Stimulated activated CD4-positive, alpha-beta T cell treated with anti-CD3 and anti-CD28 coated beads, Interleukin-1b, Interleukin-23, amount 100 ng/mL, for 4 hours (primary cell): ENCODE measurements around the gene UBR3.
"Not testable (repeated sequence)": the region's sequence is repeated elsewhere in the genome, so short reads cannot be mapped to it uniquely, and the experiment has no call there.

Experiments used
- DNase-seq, 2 donors: peaks; one replicate each; pipeline ENCODE4 v3.0.0-alpha.2; 2020; ENCODE audit warnings: low read depth in 2 of 2

The UBR3 gene

GRCh38 chr2:169866230-169866629 lies 39.0 kb downstream of the UBR3 start:
- DNase-seq = not testable (repeated sequence)

GRCh38 chr2:169867579-169867978 lies 40.3 kb downstream of the UBR3 start:
- DNase-seq = no peak

DNA sequence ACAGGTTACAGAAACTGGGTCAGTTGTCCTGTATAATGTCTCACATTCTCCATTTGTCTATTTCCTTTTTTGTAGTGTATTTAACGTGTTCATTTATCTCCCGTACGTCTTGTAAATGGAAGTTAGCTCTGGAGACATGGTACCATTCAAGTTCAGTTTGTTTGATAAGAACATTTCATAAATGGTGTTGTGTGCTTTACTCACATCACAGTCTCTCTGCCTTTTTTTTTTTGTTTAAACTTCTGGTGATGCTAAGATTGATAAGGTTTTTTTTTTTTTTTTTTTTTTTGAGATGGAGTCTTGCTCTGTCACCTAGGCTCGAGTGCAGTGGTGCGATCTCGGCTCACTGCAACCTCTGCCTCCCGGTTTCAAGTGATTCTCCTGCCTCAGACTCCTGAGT lies 41.7 kb downstream of the UBR3 start:
- DNase-seq = no peak

DNA sequence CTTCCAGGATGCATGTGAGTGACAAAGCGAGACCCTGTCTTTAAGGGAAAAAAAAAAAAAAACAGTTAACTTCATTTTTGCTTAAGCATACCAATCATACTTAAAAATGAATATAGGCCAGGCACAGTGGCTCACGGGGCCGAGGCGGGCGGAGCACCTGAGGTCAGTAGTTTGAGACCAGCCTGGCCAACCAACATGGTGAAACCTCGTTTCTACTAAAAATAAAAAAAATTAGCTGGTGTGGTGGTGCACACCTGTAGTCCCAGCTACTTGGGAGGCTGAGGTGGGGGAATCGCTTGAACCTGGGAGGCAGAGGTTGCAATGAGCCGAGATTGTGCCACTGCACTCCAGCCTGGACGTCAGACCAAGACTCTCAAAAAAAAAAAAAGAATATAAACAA lies 44.1 kb downstream of the UBR3 start:
- DNase-seq = not testable (repeated sequence)

DNA sequence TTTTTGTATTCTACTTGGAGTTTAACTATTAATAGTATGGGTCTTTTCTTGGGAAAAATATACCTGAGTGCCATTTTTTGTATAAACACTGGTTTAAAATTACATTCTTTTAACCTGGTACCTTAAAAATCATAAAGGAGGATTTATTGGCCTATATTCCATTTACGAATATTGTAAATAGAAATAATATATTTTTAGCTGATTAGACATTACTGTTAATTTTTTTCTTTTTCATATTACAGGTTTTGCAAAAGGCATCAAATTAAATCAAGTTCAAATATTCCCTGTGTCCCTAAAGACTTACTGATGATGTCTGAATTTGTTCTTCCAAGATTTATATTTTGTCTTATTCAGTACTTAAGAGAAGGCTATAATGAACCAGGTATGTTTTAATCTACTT lies 44.7 kb downstream of the UBR3 start:
- no peak for DNase-seq

DNA sequence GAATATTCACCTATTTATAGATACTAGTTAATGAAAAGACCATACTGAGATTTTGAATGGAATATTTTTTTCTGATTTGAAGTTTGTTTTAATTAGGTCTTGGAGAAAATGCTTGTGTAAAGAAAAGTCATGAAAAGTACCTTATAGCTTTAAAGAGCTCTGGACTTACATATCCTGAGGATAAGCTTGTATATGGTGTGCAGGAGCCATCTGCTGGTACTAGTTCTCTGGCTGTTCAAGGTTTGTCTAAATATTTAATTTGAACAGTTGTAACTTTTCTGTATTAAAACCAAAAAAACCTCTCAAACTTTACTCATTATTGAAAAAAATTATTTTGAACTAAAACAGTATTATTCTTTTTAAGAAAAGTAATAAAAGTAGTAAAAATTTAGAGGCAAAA lies 50.1 kb downstream of the UBR3 start:
- DNase-seq = no peak

GRCh38 chr2:169887120-169887519 lies 59.9 kb downstream of the UBR3 start:
- no peak for DNase-seq

GRCh38 chr2:169891593-169892298 lies 64.5 kb downstream of the UBR3 start:
- DNase-seq = no peak

- no peak for DNase-seq
Observed at GRCh38 chr2:169892951-169893350, 65.7 kb downstream of the UBR3 start.

- DNase-seq = no peak
Observed at GRCh38 chr2:169895294-169895985, 68.2 kb downstream of the UBR3 start.

GRCh38 chr2:169897834-169898233 lies 70.6 kb downstream of the UBR3 start:
- no peak for DNase-seq

DNA sequence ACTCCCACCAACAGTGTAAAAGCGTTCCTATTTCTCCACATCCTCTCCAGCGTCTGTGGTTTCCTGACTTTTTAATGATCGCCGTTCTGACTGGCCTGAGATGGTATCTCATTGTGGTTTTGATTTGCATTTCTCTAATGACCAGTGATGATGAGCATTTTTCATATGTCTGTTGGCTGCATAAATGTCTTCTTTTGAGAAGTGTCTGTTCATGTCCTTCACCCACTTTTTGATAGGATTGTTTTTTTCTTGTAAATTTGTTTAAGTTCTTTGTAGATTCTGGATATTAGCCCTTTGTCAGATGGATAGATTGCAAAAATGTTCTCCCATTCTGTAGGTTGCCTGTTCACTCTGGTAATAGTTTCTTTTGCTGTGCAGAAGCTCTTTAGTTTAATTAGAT lies 72.8 kb downstream of the UBR3 start:
- not testable (repeated sequence) for DNase-seq

- no peak for DNase-seq
Observed at GRCh38 chr2:169900686-169901085, 73.4 kb downstream of the UBR3 start.

- no peak for DNase-seq
Observed at GRCh38 chr2:169906731-169907130, 79.5 kb downstream of the UBR3 start.

DNA sequence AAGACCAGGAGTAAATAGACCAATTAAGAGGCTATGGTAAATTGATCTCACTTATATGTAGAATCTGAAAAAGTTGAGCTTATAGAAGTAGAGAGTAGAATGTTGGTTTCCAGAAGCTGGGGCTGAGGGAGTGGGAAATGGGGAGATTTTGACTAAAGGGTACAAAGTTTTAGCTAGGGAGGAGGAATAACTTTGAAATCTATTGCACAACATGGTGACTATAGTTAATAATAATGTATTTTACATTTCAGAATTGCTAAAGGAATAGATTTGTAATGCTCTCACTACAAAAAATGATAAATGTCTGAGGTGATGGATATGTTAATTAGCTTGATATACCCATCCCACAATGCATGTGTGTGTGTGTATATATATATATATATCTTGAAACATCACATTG lies 82.1 kb downstream of the UBR3 start:
- no peak for DNase-seq

DNA sequence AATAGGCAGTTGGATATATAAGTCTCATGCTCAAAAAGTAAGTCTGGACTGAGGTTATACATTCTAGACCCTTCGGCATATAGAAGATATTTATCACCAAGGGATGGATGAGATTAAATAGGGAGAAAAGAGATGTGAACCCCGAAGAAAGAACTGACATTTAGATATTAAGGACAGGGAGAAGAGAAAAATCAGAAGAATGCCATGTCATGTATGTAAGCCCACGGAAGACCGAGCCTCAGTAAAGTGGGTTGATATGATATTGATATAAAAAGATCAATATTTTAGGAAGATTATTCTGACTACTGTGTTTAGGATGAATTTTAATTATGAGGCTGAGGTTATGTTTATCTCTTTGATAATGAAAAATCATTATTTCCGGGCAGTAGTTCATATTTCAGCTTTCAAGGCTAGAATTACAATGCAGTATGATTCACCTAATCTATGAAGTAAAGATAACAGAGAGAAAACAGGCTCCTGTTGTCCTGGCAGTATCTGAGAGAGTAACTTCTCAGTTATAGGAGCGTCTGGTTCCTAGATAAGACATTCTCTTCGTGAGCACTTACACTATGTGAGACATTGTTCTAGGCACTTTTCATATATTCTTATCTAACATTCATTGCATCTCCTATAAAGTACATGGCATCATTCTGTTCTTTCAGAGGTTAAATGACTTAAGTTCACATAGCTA lies 83.0 kb downstream of the UBR3 start:
- no peak for DNase-seq

DNA sequence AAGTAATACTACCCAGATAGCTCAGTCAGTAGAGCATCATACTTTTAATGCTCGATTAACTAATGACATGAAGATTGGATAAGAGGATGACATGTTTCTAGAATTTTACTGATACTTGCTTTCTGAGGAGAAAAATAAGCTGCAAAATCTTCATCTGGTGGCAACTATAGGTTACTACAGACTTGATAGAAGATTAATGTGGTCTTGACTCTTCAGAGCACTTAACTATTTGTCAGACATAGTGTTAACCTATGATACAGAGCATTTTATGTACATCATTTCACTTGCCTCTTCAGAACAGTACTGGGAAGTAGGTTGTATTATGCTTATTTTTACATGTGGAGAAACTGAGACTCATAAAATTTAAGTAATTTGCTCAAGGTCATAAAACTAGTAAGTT lies 83.9 kb downstream of the UBR3 start:
- DNase-seq = no peak

DNA sequence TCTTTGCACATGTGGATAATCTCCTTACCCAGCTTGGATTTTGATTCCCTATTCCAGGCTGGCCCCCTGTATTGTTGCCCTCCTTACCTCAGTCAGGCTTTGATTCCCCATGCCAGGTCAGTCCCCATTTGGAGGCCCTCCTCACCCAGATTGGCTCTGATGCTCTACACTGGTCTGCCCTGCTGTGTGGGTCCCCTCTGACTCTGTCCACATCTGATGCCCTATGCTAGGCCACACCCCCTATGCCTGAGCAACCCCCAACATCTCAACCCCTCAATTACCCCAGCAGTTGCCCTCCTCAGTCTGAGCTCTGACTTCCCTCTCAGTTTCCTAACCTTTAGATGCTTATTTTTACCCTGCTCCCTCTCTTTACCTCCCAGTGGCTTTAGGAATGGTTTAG lies 89.4 kb downstream of the UBR3 start:
- DNase-seq = no peak

DNA sequence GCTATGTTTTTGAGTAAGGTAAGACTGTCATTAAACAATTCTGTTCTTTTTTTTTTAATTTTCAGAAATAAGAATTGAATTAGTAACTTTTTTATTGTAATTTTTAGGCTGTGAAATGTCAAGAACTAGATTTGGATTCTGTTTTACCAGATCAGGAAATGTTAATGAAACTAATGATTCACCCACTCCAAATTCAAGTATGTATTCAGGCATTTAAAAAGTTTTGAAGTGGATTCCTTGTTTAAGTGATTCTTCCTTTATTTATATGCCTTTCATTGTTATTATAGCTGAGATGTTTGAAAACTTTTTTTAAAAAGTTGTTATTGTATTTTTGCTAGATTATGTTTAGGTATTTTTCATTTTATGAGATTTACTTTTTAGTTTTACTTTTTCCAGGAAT lies 96.7 kb downstream of the UBR3 start:
- no peak for DNase-seq

- DNase-seq = no peak
Observed at GRCh38 chr2:169925968-169926367, 98.7 kb downstream of the UBR3 start.

DNA sequence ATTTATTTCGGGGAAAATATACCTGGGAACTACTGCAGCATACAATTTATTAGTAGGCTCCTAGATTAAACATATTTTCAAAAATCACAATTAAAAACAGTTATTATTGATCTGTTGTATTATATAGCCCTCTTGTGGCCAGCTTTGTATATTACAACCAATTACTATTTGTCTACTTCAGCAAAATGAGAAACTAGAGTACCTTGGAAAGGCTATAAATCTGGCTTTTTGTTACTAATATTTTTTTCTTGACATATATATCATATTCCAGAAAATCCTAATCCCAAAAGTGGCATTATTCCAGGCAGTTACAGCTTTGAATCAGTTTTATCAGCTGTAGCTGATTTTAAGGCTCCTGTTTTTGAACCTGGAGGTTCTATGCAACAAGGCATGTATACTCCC lies 101.2 kb downstream of the UBR3 start:
- DNase-seq = no peak

DNA sequence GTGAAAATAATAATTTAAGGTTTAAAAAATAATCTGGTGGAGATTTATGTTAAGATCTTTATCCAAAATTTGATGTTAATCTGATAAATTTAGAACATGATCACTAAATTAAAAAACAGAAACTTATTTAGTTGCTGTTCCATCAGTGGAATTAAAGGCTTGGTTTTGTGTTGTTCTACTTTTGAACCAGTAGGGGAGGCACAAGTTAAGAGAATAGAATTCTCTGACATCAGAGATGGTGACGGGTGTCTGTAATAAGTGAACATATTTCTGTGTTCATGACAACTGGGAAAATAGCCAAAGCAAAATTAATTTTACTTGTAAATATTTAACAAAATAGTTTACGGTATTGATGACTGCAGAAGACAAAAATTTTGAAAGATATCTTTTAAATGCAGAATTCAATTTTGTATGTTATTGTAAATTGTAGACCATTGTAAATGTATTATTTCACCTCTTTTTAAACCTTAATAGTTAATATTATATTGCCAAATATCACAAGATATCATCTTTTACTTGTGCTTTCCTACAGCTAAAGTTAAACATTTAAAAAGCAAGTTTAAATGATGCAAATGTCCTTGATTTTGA lies 106.0 kb downstream of the UBR3 start:
- no peak for DNase-seq

DNA sequence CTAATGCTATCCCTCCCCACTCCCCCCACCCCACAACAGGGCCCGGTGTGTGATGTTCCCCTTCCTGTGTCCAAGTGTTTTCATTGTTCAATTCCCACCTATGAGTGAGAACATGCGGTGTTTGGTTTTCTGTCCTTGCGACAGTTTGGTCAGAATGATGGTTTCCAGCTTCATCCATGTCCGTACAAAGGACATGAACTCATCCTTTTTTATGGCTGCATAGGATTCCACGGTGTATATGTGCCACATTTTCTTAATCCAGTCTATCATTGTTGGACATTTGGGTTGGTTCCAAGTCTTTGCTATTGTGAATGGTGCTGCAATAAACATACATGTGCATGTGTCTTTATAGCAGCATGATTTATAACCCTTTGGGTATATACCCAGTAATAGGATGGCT lies 109.4 kb downstream of the UBR3 start:
- DNase-seq = not testable (repeated sequence)
